ENCODE measurements around the gene CORO7.

DNA sequence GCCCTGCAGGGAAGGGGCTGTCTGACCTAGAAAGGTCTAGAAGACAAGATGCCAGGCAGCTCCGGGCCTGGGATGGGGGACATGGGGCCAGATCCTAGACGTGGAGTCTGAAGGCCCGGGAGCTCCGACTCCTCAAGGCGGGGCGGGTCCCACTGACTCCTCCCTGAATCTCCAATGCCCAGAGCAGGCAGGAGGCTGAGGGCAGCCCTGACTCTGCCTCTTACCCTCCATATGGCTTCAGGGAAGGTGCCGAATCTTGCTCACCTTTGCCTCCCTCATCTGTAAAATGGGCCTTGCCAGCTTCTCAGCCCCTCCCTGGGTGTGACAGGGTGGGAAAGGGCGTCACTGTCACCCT lies 30.0 kb downstream of the CORO7 start:
- TF ChIP-seq CTCF (IDR thresholded peaks at IDR 0.05 in 2 of 3, conservative IDR thresholded peaks at IDR 0.05 in 1 of 3; ENCODE audit: insufficient read depth in 2 of 3, low read depth in 1 of 3, low read length in 3 of 3) = no peak
- TF ChIP-seq ZNF282 (CRISPR knock-in tag; IDR thresholded peaks at IDR 0.05) = no peak
- no peak for TF ChIP-seq PTRF (tag; IDR thresholded peaks at IDR 0.05)

All from K562 (cell line).